GM12878 (cell line): Measurements from ENCODE around the gene TCF25.

ENCODE experiments used
- CHD2 ChIP-seq: IDR thresholded peaks from 2 replicates; pipeline ENCODE4 v1.6.1; 2011; ENCODE audit warnings: low read depth, low read length, improper control_type of control experiment, borderline replicate concordance
- POLR2A ChIP-seq: IDR thresholded peaks from 2 replicates; pipeline ENCODE4 v1.6.1; 2011; ENCODE audit warnings: low read depth, mild to moderate bottlenecking, low read length
- POLR2AphosphoS5 ChIP-seq: IDR thresholded peaks from 2 replicates; pipeline ENCODE4 v1.6.1; 2011; ENCODE audit warnings: mild to moderate bottlenecking, low read length, inconsistent platforms
- RB1 ChIP-seq: fragments of 450-650 bp; formaldehyde crosslinking; IDR thresholded peaks from 2 replicates; pipeline ENCODE4 v1.6.1; 2017; ENCODE audit warnings: mild to moderate bottlenecking, borderline replicate concordance
- SMC3 ChIP-seq: IDR thresholded peaks from 2 replicates; pipeline ENCODE4 v1.6.1; 2011; ENCODE audit warnings: low read length, improper control_type of control experiment, borderline replicate concordance
- SP1 ChIP-seq: IDR thresholded peaks from one replicate; pipeline ENCODE4 v1.6.1; 2011; ENCODE audit warnings: low read depth, low read length
- TF ChIP-seq, protein P1 (sequence below): IDR thresholded peaks from 2 replicates; pipeline ENCODE4 v1.6.1; 2011; ENCODE audit warnings: mild to moderate bottlenecking, low read depth, low read length, moderate library complexity; ENCODE audit not compliant: insufficient replicate concordance

DNA sequence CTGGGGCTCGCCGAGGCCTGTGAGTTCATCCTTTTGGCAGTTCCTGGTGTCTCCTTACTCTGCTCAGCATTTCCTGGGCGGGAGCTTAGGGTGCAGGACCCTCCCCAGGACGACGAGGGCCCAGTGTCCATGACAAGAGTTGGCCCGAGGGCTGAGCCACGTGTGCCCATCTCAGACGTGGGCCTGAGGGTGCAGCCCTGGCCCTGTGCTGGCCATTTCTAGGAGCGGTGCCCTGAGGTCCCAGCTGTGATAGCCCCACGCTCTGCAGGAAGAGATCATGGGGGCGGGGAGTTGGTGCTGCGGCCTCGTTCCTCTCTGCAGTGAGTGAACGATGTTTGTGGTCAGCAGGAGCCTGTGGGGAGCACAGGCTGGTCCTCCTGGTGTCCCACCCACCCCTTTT lies 39.2 kb downstream of the TCF25 start:
- TF ChIP-seq POLR2AphosphoS5 (no peak), RB1 (no peak), SP1 (no peak), SMC3 (no peak), POLR2A (no peak; the same call in 1 of the 2 replicates), CHD2 (no peak)
- TF ChIP-seq, protein P1, sequence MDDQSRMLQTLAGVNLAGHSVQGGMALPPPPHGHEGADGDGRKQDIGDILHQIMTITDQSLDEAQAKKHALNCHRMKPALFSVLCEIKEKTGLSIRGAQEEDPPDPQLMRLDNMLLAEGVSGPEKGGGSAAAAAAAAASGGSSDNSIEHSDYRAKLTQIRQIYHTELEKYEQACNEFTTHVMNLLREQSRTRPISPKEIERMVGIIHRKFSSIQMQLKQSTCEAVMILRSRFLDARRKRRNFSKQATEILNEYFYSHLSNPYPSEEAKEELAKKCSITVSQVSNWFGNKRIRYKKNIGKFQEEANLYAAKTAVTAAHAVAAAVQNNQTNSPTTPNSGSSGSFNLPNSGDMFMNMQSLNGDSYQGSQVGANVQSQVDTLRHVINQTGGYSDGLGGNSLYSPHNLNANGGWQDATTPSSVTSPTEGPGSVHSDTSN, result no peak
